GM03348 (cell line): ENCODE measurements around the gene NAGS.
"Not testable (repeated sequence)": the region's sequence is repeated elsewhere in the genome, so short reads cannot be mapped to it uniquely, and the experiment has no call there.

ENCODE experiments used
- DNase-seq: peaks from one replicate; pipeline ENCODE4 v3.0.0; 2012; ENCODE audit warnings: low spot score

The NAGS gene

GRCh38 chr17:44007346-44008204 lies 3.2 kb downstream of the NAGS start:
- peak; percentile 41 for DNase-seq

GRCh38 chr17:44008205-44008909 lies 3.9 kb downstream of the NAGS start:
- no peak for DNase-seq

- DNase-seq: no peak
These were observed 6.7 kb downstream of the NAGS start for GRCh38 chr17:44010966-44011647.

GRCh38 chr17:44011876-44012275 lies 7.5 kb downstream of the NAGS start:
- no peak for DNase-seq

- DNase-seq: no peak
These were observed 8.0 kb downstream of the NAGS start for GRCh38 chr17:44012391-44012790.

GRCh38 chr17:44012874-44013273 lies 8.5 kb downstream of the NAGS start:
- no peak for DNase-seq

- DNase-seq: peak; percentile 52
These were observed 9.7 kb downstream of the NAGS start for GRCh38 chr17:44014133-44014436.

GRCh38 chr17:44014437-44015172 lies 10.2 kb downstream of the NAGS start, which contains the start of gene TMEM101:
Gene TMEM101, minus strand, starts transcription at chr17:44014963. Its CDS starts 11 bp downstream, at chr17:44014952.
- DNase-seq: peak; percentile 96

- DNase-seq: not testable (repeated sequence)
These were observed 16.8 kb downstream of the NAGS start for GRCh38 chr17:44021227-44021626.

- no peak for DNase-seq
These were observed 17.8 kb downstream of the NAGS start for GRCh38 chr17:44022246-44022645.

GRCh38 chr17:44023545-44024270 lies 19.3 kb downstream of the NAGS start:
- DNase-seq: no peak

- no peak for DNase-seq
These were observed 19.8 kb downstream of the NAGS start for GRCh38 chr17:44024271-44024663.

GRCh38 chr17:44024853-44025252 lies 20.4 kb downstream of the NAGS start:
- DNase-seq: no peak

GRCh38 chr17:44029736-44030135 lies 25.3 kb downstream of the NAGS start:
- DNase-seq: no peak

GRCh38 chr17:44030482-44030881 lies 26.1 kb downstream of the NAGS start:
- DNase-seq: no peak

GRCh38 chr17:44033861-44034408 lies 29.5 kb downstream of the NAGS start:
- DNase-seq: no peak

- DNase-seq: not testable (repeated sequence)
These were observed 30.3 kb downstream of the NAGS start for GRCh38 chr17:44034688-44035087.

GRCh38 chr17:44037471-44037870 lies 33.0 kb downstream of the NAGS start:
- no peak for DNase-seq

- no peak for DNase-seq
These were observed 34.2 kb downstream of the NAGS start for GRCh38 chr17:44038604-44039011.

- peak; percentile 22 for DNase-seq
These were observed 35.6 kb downstream of the NAGS start for GRCh38 chr17:44039829-44040635.
